B cell (primary cell): ENCODE results near the gene PI3. TPM values are rescaled to one million over a fixed set of nuclear protein-coding genes. Genes with fewer than 3 reads are reported as not detected.

Experiments
- ATAC-seq: fragments of 200-7000 bp; cut with Tn5 transposase; one replicate; pipeline ENCODE4 v1.10.0; 2021; ENCODE audit warnings: low read depth, mild to moderate bottlenecking, moderate number of reproducible peaks, moderate library complexity
- CTCF ChIA-PET: fragments of 350-600 bp; sonication (Branson Sonifier 250); formaldehyde crosslinking; loops from one replicate; lab custom pipeline; 2021; ENCODE audit warnings: antibody characterized with exemption, inconsistent platforms; lab: Charles Lee
- POLR2A ChIA-PET: fragments of 350-600 bp; sonication (Branson Sonifier 250); formaldehyde crosslinking; loops from one replicate; lab custom pipeline; 2021; ENCODE audit warnings: antibody characterized with exemption; lab: Charles Lee
- DNase-seq: peaks from one replicate; pipeline ENCODE4 v3.0.0; 2013
- H2AFZ ChIP-seq: 2 replicates; pipeline ENCODE4 v1.6.1; 2012; ENCODE audit warnings: mild to moderate bottlenecking, low read depth, low read length; ENCODE audit not compliant: insufficient read depth, poor library complexity, severe bottlenecking
- H3K27ac ChIP-seq, 2 donors: 1 replicate in 1 of 2; 2 replicates in 1 of 2; pipeline ENCODE4 v1.5.1; 2012 to 2013; ENCODE audit warnings: low read length in 2 of 2, mild to moderate bottlenecking in 2 of 2, moderate library complexity in 1 of 2
- H3K27me3 ChIP-seq, 4 experiments: fragments of 200-600 bp in 1 of 4; sonication (generic) in 1 of 4; replicated peaks in 1 of 4; 1 replicate in 2 of 4; 2 replicates in 2 of 4; pipeline versions ENCODE4 v1.6.1 to v1.7.0; 2013 to 2016; ENCODE audit warnings: low read length in 3 of 4, mild to moderate bottlenecking in 2 of 4, mixed read lengths in 1 of 4, moderate library complexity in 1 of 4; ENCODE audit not compliant: insufficient read depth in 4 of 4, control insufficient read depth in 3 of 4; ENCODE audit errors: control extremely low read depth in 1 of 4
- H3K36me3 ChIP-seq, 2 experiments: replicated peaks in 1 of 2; 1 replicate in 1 of 2; 2 replicates in 1 of 2; pipeline versions ENCODE4 v1.6.1 to v1.7.1; 2013; ENCODE audit warnings: low read length in 1 of 2; ENCODE audit not compliant: insufficient read depth in 2 of 2, control insufficient read depth in 1 of 2; ENCODE audit errors: control extremely low read depth in 1 of 2, extremely low read depth in 1 of 2
- H3K4me1 ChIP-seq, 2 donors: fragments of 200-600 bp in 1 of 2; sonication (generic) in 1 of 2; 1 replicate in 1 of 2; 2 replicates in 1 of 2; pipeline versions ENCODE4 v1.5.1 to v1.6.1; 2013 to 2017; ENCODE audit warnings: low read length in 2 of 2; ENCODE audit not compliant: control insufficient read depth in 2 of 2, insufficient read depth in 2 of 2
- H3K4me2 ChIP-seq: replicated peaks from 2 replicates; pipeline ENCODE3; 2012; ENCODE audit warnings: mild to moderate bottlenecking, low read depth, low read length; ENCODE audit not compliant: poor library complexity, severe bottlenecking
- H3K4me3 ChIP-seq, 5 experiments: fragments of 200-600 bp in 1 of 5; sonication (generic) in 1 of 5; 1 replicate in 3 of 5; 2 replicates in 2 of 5; pipeline versions ENCODE4 v1.5.1 to v1.7.0; 2011 to 2016; ENCODE audit warnings: low read length in 4 of 5, mild to moderate bottlenecking in 4 of 5, low read depth in 2 of 5, control low read depth in 1 of 5, moderate library complexity in 1 of 5; ENCODE audit not compliant: insufficient read depth in 1 of 5; ENCODE audit errors: control extremely low read depth in 1 of 5, extremely low read depth in 1 of 5
- H3K79me2 ChIP-seq: fragments of 200-600 bp; sonication (generic); one replicate; pipeline ENCODE4 v1.6.0; 2016; ENCODE audit warnings: low read length; ENCODE audit not compliant: control insufficient read depth, insufficient read depth
- H3K9ac ChIP-seq: fragments of 200-600 bp; sonication (generic); 2 replicates; pipeline ENCODE4 v1.6.1; 2017; ENCODE audit warnings: mild to moderate bottlenecking, low read length, moderate library complexity
- H3K9me3 ChIP-seq, 3 donors: one replicate each; pipeline versions ENCODE4 v1.6.1 to v1.7.1; 2013; ENCODE audit warnings: low read length in 2 of 3; ENCODE audit not compliant: control insufficient read depth in 2 of 3, insufficient read depth in 1 of 3; ENCODE audit errors: control extremely low read depth in 1 of 3
- H4K20me1 ChIP-seq: 2 replicates; pipeline ENCODE4 v1.6.0; 2012; ENCODE audit warnings: mild to moderate bottlenecking, low read length; ENCODE audit not compliant: insufficient read depth, control insufficient read depth, poor library complexity, severe bottlenecking
- H3K27ac Mint-ChIP-seq: one replicate; pipeline ENCODE4 v1.8.0; 2021; ENCODE audit warnings: mixed read lengths
- H3K27me3 Mint-ChIP-seq: one replicate; pipeline ENCODE4 v1.8.0; 2021; ENCODE audit warnings: mixed read lengths
- H3K4me1 Mint-ChIP-seq: one replicate; pipeline ENCODE4 v1.8.0; 2021; ENCODE audit warnings: mixed read lengths
- H3K4me3 Mint-ChIP-seq: one replicate; pipeline ENCODE4 v1.8.0; 2021; ENCODE audit warnings: mixed read lengths
- H3K9me3 Mint-ChIP-seq: one replicate; pipeline ENCODE4 v1.8.0; 2022; ENCODE audit warnings: mixed read lengths; ENCODE audit not compliant: insufficient read depth
- CTCF ChIP-seq: fragments of 200-600 bp; IDR thresholded peaks from one replicate; pipeline ENCODE4 v1.8.0; 2022; ENCODE audit warnings: antibody characterized with exemption, mild to moderate bottlenecking
- EZH2 ChIP-seq: IDR thresholded peaks from 2 replicates; pipeline ENCODE4 v1.6.1; 2012; ENCODE audit warnings: borderline replicate concordance, low read depth, mild to moderate bottlenecking, moderate library complexity, low read length; ENCODE audit not compliant: insufficient read depth, poor library complexity, severe bottlenecking
- WGBS: methylation state at CpG from one replicate; pipeline ENCODE4 v1.1.5; 2013; ENCODE audit warnings: missing lambda C conversion rate; ENCODE audit not compliant: insufficient coverage; 5-methylcytosine and 5-hydroxymethylcytosine counted together
- intact Hi-C: fragments of 100-400 bp; cut with micrococcal nuclease; formaldehyde crosslinking; loops from one replicate; pipeline ENCODE4 v1.10.0; 2022
- polyA plus RNA-seq: library from polyadenylated mRNA; depleted of rRNA; stranded (reverse); fragments of >200 nt; gene quantifications from 2 replicates; pipeline ENCODE4 v1.2.3, GENCODE V29; 2012
- total RNA-seq, 2 donors: library from RNA; stranded (reverse); fragments of 120-200 nt in 1 of 2; gene quantifications; 1 replicate in 1 of 2; 2 replicates in 1 of 2; pipeline versions ENCODE4 v1.2.3 to v1.2.4, GENCODE V29; 2013 to 2022

Gene PI3
- total and polyA plus RNA-seq, 2 donors (not counting 1 experiment from before 2014, with no cell fraction given), result 0.24 TPM; not detected in 1

DNA sequence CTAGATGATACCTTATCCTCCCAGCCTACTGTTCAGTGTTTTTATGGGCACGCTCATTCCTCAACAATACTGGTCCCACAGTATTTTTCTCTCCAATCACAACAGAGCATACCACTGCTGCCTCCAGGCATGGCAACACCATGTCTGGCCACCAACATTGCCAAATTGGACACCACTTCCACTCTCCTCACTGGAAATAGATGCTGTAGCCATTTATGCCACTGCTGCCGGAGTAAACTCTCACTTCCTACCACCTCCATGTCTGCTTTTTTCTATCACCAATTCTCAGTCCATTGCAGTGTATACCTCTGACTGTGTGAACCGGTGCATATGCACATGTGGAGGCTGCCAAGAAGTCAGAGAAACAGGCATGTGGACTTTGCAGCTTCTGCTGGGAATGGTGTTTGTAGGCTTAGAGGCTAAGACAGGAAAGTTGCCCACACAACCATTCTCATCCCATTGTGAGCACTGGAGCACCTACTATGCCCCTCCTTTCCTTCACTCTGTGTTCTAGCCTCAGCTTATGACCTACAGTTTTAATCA is 14.4 kb downstream of the PI3 start:
- no peaks in the 10 kb centered on the region for H3K9me3 Mint-ChIP-seq
- no peak overlapping the region for H3K4me3 ChIP-seq
- H3K27ac Mint-ChIP-seq, result no peak overlapping the region
- no peak overlapping the region for H3K4me3 Mint-ChIP-seq
- H3K4me2 ChIP-seq, result no peak overlapping the region
- DNase-seq, result no peak
- H3K9ac ChIP-seq, result no peak overlapping the region
- WGBS, result 90% methylated on average over 2 of the region's 3 CpGs
- H4K20me1 ChIP-seq, result no peaks in the 10 kb centered on the region
- ChIA-PET POLR2A (no interaction called here), CTCF (no interaction called here)
- intact Hi-C loops, result no loop called here
- no peak overlapping the region for H2AFZ ChIP-seq
- H3K27me3 Mint-ChIP-seq, result peaks cover 23% of the 10 kb centered on the region
- no peak for ATAC-seq
- TF ChIP-seq CTCF, result no peak
- TF ChIP-seq EZH2, result no peak
- H3K27ac ChIP-seq, result no peak overlapping the region
- H3K27me3 ChIP-seq, result peaks cover 0 to 7% (median 0%) of the 10 kb centered on the region in 4 experiments
- H3K36me3 ChIP-seq, result no peaks in the 10 kb centered on the region
- H3K4me1 ChIP-seq, result no peaks in the 10 kb centered on the region
- H3K4me1 Mint-ChIP-seq, result no peaks in the 10 kb centered on the region
- no peaks in the 10 kb centered on the region for H3K9me3 ChIP-seq
- no peaks in the 10 kb centered on the region for H3K79me2 ChIP-seq

- CTCF ChIA-PET, result no interaction called here
Measured at GRCh38 chr20:45189861-45190260, 15.2 kb downstream of the PI3 start.

More at GRCh38 chr20:45189861-45190260, 15.2 kb downstream of the PI3 start:
- TF ChIP-seq CTCF (no peak), EZH2 (no peak)
- Histone ChIP-seq H3K36me3 (no peaks in the 10 kb centered on the region), H3K9ac (no peak overlapping the region), H3K4me3 (no peak overlapping the region), H3K4me1 (no peaks in the 10 kb centered on the region), H3K79me2 (no peaks in the 10 kb centered on the region), H3K27me3 (peaks cover 0 to 7% (median 0%) of the 10 kb centered on the region in 4 experiments), H2AFZ (no peak overlapping the region), H4K20me1 (no peaks in the 10 kb centered on the region), H3K4me2 (no peak overlapping the region), H3K27ac (no peak overlapping the region), H3K9me3 (no peaks in the 10 kb centered on the region)
- H3K27me3 Mint-ChIP-seq, result peaks cover 20% of the 10 kb centered on the region
- 70% methylated on average over 3 of the region's 3 CpGs for WGBS
- intact Hi-C loops, result no loop called here
- POLR2A ChIA-PET, result no interaction called here
- no peak for DNase-seq
- H3K9me3 Mint-ChIP-seq, result no peaks in the 10 kb centered on the region
- no peak for ATAC-seq
- H3K4me3 Mint-ChIP-seq, result no peak overlapping the region
- H3K4me1 Mint-ChIP-seq, result no peaks in the 10 kb centered on the region
- H3K27ac Mint-ChIP-seq, result no peak overlapping the region
